Osteoblast (primary cell): Measurements from ENCODE around the gene TNMD. TPM values are rescaled to one million over a fixed set of nuclear protein-coding genes. Genes with fewer than 3 reads are reported as not detected.

Experiments
- DNase-seq: peaks from one replicate; pipeline ENCODE4 v3.0.0; 2011; ENCODE audit warnings: low spot score, mixed read lengths; ENCODE audit not compliant: insufficient read length; ENCODE audit errors: missing footprints
- H2AFZ ChIP-seq: 2 replicates; pipeline ENCODE4 v1.6.0; 2011; ENCODE audit warnings: mild to moderate bottlenecking, low read length
- H3K27ac ChIP-seq: 2 replicates; pipeline ENCODE4 v1.5.1; 2011; ENCODE audit warnings: mild to moderate bottlenecking, low read depth, low read length, moderate library complexity
- H3K27me3 ChIP-seq: 2 replicates; pipeline ENCODE4 v1.6.0; 2012; ENCODE audit warnings: mild to moderate bottlenecking, control low read depth, inconsistent platforms, low read length, moderate library complexity; ENCODE audit not compliant: insufficient read depth
- H3K36me3 ChIP-seq: 2 replicates; pipeline ENCODE4 v1.5.1; 2011; ENCODE audit warnings: mild to moderate bottlenecking, low read length, control low read depth, moderate library complexity; ENCODE audit not compliant: insufficient read depth
- H3K4me1 ChIP-seq: 2 replicates; pipeline ENCODE4 v1.5.1; 2011; ENCODE audit warnings: mild to moderate bottlenecking, low read length, control low read depth, moderate library complexity; ENCODE audit not compliant: insufficient read depth
- H3K4me2 ChIP-seq: 2 replicates; pipeline ENCODE4 v1.6.0; 2011; ENCODE audit warnings: mild to moderate bottlenecking, low read length; ENCODE audit not compliant: insufficient read depth
- H3K4me3 ChIP-seq: fragments of 200-600 bp; sonication (generic); 3 replicates; pipeline ENCODE4 v1.5.1; 2012; ENCODE audit warnings: mild to moderate bottlenecking, low read length, inconsistent platforms; ENCODE audit not compliant: insufficient read depth
- H3K79me2 ChIP-seq: 2 replicates; pipeline ENCODE4 v1.6.0; 2012; ENCODE audit warnings: mild to moderate bottlenecking, low read length, control low read depth, inconsistent platforms; ENCODE audit not compliant: insufficient read depth
- H3K9me3 ChIP-seq: 2 replicates; pipeline ENCODE4 v1.5.1; 2011; ENCODE audit warnings: low read depth, low read length, control low read depth
- H4K20me1 ChIP-seq: 2 replicates; pipeline ENCODE4 v1.6.0; 2012; ENCODE audit warnings: mild to moderate bottlenecking, low read length, control low read depth; ENCODE audit not compliant: insufficient read depth
- total RNA-seq: library from RNA; depleted of rRNA; stranded (reverse); fragments of >200 nt; gene quantifications from 2 replicates; pipeline ENCODE4 v1.2.3, GENCODE V29; 2012
- TF ChIP-seq, protein P1 (sequence below): IDR thresholded peaks from 2 replicates; pipeline ENCODE4 v1.5.1; 2011; ENCODE audit warnings: mild to moderate bottlenecking, low read depth, low read length, moderate library complexity; ENCODE audit errors: extremely low read depth

The TNMD gene
- total RNA-seq, 1 donor = not detected

DNA sequence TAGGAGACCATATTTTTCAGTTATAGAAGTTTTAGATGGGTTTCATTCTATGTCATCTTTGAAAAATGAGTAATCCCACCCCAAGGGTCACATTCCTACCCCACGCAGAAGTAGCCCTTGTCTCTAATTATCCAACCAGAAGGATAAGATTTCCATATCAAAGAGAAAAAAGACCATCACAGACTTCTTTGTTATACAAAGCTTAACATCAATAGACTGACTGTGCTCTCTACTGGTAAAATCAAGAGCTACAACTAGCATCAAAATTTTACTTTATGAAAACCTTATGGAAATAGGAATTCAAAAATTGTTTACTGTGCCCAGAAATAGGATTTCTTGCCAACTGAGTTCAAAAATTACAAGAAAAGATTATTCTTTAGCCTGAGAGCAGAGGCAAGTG, 24.9 kb downstream of the TNMD start:
- H3K9me3 ChIP-seq = no peaks in the 10 kb centered on the region
- H4K20me1 ChIP-seq = no peaks in the 10 kb centered on the region
- DNase-seq = no peak
- H2AFZ ChIP-seq = no peak overlapping the region
- H3K4me1 ChIP-seq = no peaks in the 10 kb centered on the region
- TF ChIP-seq, protein P1, sequence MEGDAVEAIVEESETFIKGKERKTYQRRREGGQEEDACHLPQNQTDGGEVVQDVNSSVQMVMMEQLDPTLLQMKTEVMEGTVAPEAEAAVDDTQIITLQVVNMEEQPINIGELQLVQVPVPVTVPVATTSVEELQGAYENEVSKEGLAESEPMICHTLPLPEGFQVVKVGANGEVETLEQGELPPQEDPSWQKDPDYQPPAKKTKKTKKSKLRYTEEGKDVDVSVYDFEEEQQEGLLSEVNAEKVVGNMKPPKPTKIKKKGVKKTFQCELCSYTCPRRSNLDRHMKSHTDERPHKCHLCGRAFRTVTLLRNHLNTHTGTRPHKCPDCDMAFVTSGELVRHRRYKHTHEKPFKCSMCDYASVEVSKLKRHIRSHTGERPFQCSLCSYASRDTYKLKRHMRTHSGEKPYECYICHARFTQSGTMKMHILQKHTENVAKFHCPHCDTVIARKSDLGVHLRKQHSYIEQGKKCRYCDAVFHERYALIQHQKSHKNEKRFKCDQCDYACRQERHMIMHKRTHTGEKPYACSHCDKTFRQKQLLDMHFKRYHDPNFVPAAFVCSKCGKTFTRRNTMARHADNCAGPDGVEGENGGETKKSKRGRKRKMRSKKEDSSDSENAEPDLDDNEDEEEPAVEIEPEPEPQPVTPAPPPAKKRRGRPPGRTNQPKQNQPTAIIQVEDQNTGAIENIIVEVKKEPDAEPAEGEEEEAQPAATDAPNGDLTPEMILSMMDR = peak; percentile 18
- H3K4me2 ChIP-seq = no peak overlapping the region
- no peaks in the 10 kb centered on the region for H3K79me2 ChIP-seq
- no peak overlapping the region for H3K4me3 ChIP-seq
- no peak overlapping the region for H3K27ac ChIP-seq
- H3K36me3 ChIP-seq = no peaks in the 10 kb centered on the region
- H3K27me3 ChIP-seq = peaks cover under 1% of the 10 kb centered on the region

DNA sequence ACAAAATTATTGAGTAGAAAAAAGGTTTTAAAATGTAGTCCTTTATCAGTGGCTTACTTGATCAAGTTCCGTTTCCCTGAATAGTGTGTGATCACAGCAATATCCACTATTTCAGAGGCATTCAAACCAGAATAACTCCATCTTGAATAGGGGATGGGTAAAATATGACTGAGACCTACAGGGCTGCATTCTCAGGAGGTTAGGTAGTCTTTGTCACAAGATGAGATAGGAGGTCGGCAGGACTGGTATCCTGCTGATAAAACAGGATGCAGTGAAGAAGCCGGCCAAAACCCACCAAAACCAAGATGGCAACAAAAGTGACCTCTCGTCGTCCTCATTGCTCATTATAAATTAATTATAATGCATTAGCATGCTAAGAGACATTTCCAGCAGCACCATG, 27.2 kb downstream of the TNMD start:
- Histone ChIP-seq H3K4me2 (no peak overlapping the region), H4K20me1 (no peaks in the 10 kb centered on the region), H3K79me2 (no peaks in the 10 kb centered on the region), H3K9me3 (no peaks in the 10 kb centered on the region), H3K27me3 (no peaks in the 10 kb centered on the region), H3K27ac (no peak overlapping the region), H3K4me1 (no peaks in the 10 kb centered on the region), H2AFZ (no peak overlapping the region), H3K4me3 (no peak overlapping the region), H3K36me3 (no peaks in the 10 kb centered on the region)
- TF ChIP-seq, protein P1 = no peak
- no peak for DNase-seq

DNA sequence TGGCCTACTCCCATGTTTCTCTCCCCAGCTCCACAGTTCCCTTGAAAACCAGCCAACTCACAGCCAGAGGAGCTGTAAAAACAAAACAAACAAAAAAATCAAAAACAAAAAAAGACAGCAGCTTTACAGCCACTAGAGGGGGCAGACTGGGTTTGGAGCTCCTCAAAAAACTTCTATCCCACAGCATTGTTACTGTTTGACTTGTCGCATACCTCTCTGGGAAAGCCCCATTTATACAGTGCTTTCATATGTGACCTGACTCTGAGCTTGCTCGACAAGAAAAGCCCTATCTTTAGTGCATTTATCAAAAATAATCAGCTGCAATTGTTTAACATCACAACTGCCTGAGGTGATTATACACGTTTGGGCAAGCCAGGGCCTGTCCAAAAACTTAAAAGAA, 30.3 kb downstream of the TNMD start:
- no peaks in the 10 kb centered on the region for H3K9me3 ChIP-seq
- no peaks in the 10 kb centered on the region for H3K79me2 ChIP-seq
- H3K4me3 ChIP-seq = no peak overlapping the region
- H4K20me1 ChIP-seq = no peaks in the 10 kb centered on the region
- no peak overlapping the region for H3K4me2 ChIP-seq
- peak overlapping the region; percentile 10 for H2AFZ ChIP-seq
- peak; percentile 35 for DNase-seq
- TF ChIP-seq, protein P1 = peak; percentile 75
- no peaks in the 10 kb centered on the region for H3K4me1 ChIP-seq
- H3K27me3 ChIP-seq = peaks cover 3% of the 10 kb centered on the region
- no peaks in the 10 kb centered on the region for H3K36me3 ChIP-seq
- H3K27ac ChIP-seq = no peak overlapping the region

DNA sequence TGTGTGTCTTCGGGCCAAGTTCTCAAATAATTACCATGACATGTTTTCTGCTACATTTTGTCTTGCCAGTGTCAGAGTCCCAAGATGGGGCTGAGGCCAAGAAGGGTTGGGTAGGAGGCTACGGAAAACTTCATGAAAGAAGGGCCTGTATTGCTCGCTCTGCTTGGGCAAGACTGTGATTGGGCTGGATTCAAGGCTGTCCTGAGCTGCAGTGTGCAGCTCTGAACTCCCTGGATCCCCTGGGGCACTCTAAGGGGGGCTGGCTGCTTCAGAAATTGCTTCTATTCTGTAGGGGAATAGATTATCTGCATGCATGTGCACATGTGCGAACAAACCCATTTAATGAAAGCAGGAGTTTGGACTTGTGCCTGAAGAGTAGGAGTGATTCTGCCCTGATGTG, 38.3 kb downstream of the TNMD start:
- TF ChIP-seq, protein P1 = no peak
- Histone ChIP-seq H3K4me1 (no peaks in the 10 kb centered on the region), H3K27ac (no peak overlapping the region), H3K9me3 (no peaks in the 10 kb centered on the region), H3K4me3 (no peak overlapping the region), H2AFZ (no peak overlapping the region), H3K4me2 (no peak overlapping the region), H4K20me1 (no peaks in the 10 kb centered on the region), H3K36me3 (no peaks in the 10 kb centered on the region), H3K27me3 (peaks cover 3% of the 10 kb centered on the region), H3K79me2 (no peaks in the 10 kb centered on the region)
- DNase-seq = no peak
